Suppressor macrophage treated with lipopolysaccharide for 1 hour (primary cell): ENCODE results near the gene ZNF492.
"Not testable (repeated sequence)": the region's sequence is repeated elsewhere in the genome, so short reads cannot be mapped to it uniquely, and the experiment has no call there.

Experiments
- DNase-seq, 3 donors: peaks; one replicate each; pipeline ENCODE4 v3.0.0-alpha.2; 2020 to 2022

The ZNF492 gene

DNA sequence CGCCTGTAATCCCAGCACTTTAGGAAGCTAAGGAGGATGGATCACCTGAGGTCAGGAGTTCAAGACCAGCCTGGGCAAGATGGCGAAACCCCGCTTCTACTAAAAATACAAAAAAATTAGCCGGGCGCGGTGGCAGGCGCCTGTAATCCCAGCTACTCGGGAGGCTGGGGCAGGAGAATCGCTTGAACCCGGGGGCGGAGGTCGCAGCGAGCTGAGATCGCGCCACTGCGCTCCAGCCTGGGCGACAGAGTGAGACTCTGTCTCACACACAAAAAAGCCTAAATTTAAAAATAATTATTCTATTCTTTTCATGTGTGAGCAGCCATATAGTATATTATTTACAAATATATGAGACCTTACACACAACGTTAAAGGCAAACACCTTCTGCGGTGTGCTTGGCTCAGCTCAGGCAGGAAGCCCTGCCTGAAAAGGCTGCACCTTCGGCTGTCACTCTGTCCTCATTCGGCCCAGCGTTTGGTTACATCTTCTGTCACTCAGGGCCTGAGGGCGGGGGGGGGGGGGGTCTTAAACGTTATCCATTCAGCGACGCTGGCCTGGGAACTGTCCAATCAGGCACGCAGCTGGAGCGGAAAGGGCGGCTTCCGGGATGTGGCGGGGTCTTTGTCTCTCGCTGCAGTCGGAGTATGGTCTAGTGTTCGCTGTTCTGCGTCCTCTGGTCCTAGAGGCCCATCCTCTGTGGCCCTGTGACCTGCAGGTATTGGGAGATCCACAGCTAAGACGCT, at the start of gene ZNF492:
TSS of gene ZNF492 (plus strand) at position 619 of the 744 bp plus-strand sequence. CDS start 19,076 bp downstream, outside the sequence.
- DNase-seq = peak; percentile 72 to 82 (median 76)

DNA sequence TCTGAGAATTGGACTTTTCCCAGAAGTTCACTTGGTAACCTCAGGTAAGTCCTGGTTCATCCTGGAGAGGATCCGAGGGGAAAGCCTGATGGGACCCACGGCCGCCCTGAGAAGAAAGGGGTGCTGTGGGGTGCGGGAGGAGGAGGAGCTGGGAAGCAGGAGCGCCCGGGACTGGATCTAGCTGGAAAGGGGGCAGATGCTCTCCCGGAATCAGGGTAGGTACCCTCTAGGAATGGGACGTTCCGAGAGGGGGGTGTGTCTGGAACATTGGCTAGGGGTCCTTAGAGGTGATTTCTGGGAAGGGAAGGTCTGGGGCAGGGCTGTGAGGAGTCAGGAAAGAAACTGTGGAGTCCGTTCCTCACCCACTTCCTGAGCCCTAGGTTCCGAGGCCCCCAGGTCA, 38.7 kb upstream of the ZNF492 start:
- no peak for DNase-seq

GRCh38 chr19:22595918-22596341, 38.2 kb upstream of the ZNF492 start:
- no peak for DNase-seq

GRCh38 chr19:22600690-22601648, 33.2 kb upstream of the ZNF492 start:
- DNase-seq = no peak

GRCh38 chr19:22601906-22602630, 32.1 kb upstream of the ZNF492 start:
- no peak for DNase-seq

GRCh38 chr19:22602631-22603272, 31.4 kb upstream of the ZNF492 start:
- no peak for DNase-seq

DNA sequence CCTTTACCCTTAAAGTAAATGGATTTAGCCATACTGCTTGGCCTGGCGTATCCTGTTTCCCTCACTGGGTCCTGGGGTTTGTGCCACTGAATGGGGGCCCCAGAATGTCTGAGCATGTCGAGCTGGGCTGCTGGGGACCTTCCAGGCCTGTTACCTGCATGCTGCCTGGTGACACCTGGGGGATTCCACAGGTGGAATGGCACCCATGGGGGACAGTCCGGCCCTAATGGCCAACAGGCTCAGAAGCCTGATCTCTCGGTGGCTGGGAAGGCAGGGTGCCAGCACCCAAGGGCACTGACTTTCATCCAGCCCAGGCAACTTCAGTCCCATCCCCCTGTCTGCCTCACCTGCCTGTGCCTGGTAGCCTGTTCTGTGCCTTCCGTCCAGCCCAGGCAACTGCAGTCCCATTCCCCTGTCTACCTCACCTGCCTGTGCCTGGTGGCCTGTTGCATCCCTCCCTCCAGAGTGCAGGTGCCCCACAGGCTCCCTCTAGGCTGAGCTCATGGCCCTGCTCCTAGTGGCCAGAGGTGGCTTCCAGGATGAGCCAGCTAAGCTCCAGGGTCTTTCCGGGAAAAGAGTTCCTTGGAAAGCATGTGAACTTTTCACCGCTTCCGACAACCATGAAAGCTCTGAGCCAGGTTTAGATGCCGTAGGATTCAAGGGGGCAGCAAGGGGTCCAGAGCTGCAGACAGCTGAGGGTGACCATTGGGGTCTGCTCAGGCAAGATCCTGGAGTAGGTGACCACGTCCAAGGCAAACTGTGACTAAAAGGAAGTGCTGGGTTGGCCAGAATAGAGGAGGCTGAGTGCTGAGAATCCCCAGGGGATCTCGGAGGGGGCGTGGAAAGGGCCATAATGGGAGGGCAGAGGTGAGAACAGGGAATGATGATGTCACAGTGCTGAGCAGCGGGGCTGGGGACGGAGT, 30.3 kb upstream of the ZNF492 start:
- DNase-seq = no peak

DNA sequence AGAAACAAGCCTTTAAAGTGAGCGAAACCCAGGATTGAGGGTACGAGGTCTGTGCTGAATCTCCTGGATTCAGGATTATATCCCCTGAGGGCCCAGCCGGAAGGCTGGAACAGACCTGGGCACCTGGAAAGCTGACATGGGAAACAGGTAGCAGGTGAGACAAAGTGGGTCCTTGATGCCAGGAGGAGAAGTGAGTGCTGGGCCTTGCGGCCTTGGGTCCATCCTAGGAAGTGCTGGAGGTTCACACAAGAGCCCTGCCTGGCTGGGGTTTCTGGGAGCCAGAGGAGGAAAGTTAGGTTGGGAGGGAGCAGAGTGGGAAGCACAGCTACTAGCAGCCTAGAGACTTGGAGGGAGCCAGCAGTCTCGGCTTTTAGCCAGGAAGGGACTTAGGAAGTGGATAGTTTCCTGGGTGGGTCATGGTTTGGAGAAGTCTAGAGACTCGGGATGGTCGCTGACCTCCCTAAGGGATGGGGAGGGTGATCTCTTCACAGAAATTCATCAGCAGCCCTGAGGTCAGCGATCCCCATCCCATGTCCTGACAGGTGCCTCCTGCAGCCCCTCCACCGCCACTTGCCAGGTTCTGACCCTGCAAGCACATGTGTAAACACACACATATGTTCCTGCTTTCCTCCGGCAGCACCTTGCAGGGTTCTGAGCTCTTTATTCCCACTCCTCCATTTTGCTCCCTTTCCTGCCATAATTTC, 29.4 kb upstream of the ZNF492 start:
- no peak for DNase-seq

- no peak for DNase-seq
Measured at GRCh38 chr19:22605275-22606211, 28.6 kb upstream of the ZNF492 start.

DNA sequence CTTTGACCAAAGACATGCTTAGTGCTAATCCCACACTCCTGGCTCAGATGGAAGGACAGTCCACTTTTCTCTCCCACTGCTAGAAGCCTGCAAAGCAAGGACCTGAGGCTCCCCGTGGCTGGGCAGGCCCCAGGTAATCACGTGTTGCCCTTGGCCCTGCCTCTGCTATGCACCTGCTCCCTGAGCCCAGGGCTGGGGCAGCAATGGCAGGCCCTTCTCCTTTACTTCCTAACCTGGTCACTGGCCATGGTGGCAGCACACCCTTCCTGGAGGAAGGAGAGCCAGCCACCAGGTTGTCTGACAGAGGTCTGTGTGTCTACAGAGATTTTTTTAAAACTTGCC, 27.9 kb upstream of the ZNF492 start:
- DNase-seq = no peak

DNA sequence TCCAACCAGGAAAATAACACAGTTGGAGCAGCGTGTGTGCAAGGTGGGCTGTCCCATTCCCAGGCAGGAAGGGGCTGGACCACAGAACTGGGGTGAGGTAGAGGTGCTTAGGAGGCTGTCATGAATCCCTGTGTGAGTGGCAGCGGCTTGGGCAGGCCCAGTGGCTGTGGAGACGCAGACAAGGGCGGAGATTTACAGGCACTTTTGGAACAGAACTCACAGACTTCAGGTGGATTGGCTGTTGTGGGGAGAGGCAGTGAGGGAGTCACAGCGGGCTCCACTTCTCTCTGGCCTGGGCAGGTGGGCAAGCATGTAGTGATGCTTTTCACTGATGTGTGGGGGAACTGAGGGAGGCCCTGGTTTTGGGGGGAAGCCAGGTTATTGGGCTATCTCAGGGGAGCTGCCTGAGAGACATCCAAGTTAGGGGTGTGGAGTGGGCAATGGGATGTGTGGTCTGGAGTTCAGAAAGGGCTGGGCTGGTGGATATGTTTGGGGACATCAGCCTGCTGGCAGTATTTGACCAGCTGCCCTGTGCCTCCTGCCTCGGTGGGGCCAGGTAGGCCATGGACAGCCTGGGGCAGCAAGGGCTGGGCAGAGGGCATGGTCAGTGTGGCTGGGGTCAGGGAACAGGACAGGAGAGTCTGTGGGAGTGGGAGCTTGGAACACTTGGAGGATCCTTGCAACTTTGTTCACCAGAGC, 27.0 kb upstream of the ZNF492 start:
- no peak for DNase-seq

DNA sequence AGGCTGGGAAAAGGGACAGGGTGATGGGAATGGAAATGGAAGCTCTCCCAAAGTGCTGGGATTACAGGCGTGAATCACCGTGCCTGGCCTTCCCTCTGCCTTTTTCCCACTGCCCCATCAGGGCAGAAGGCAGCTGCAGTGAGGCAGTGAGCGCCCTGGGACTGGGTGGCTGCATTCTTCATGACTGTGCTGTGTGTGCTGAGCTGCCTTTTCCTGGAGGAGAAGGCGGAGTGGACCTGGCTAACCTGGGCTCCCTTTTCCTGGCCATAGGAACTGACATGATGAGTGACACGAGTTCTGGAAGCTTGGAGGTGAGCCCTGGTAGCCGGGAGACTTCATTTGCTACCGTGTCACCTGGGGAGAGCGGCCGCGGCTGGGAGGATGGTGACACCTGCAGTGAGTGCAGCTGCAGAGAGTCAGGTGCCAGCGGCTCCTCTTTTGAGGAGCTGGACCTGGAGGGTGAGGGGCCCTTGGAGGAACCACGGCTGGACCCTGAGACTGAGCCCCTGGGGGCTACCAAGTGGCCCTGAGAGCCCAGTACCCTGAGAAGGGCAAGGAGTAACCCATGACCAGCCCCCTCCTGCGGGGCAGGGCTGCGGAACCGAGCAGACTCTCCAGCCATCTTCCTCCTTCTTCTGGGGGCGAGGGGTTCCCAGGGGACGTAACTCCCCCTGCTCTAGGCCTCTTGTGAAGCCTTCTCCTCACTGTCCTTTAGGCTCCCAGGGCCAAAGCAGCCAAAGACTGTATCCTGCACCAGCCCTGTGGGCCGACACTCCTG, 26.3 kb upstream of the ZNF492 start:
- DNase-seq = no peak

GRCh38 chr19:22608441-22608840, 25.7 kb upstream of the ZNF492 start:
- no peak for DNase-seq

DNA sequence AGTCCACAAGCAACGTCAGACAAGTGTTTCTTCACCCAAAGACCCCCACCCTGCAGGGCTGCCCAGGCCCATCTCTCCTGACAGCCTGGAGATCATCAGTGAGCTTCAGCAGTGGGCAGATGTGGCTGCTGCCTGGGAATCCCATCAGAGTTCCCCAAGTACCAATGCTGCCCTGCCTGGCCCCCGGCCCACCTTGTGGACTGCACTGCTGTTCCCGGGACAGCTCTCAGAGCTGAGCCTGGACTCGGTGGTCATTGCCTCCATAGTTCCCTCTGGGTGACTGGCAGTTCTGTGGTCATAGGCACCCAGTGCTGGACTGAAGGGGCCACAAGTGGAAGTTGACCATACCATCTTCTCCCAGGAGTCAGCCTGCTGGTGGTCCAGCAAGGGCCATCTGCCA, 24.5 kb upstream of the ZNF492 start:
- DNase-seq = no peak

DNA sequence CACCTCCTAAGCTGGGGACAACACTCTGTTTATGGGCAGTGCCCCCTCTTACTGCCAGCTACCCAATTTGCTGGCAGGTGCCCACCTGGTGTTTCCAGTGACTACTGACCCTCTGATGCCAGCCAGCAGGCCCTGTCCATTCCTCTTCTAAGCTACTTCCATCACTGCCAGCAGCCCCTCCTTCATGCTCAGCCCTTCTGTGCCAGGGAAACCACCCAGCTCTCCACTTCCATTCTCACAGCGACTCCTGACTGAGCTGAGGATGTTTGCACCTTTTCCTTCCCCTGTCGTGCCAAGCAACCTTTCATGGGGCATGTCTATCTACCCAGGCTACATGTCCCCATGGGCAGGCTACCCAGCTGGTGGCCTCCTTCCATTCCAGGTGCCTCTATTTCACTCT, 24.0 kb upstream of the ZNF492 start:
- no peak for DNase-seq

DNA sequence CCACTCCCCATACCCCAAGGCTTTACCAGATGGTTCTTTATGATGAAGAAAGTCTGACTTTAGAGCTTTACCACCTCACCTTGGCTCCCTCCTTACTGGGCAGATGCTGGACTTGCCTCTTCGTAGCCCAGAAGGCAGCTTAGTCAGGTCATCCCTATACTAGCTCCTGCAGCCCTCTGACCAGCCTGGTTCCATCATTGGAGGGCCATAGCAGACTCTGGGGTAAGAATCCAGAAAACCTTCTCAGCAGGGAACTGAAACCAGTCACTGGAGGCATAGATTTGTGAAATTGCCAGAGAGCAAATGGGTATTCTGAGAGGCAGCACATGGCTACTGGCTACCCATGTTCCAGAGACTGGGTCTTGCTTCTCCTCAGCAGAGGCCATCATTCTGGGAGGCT, 21.8 kb upstream of the ZNF492 start:
- DNase-seq = no peak

GRCh38 chr19:22616659-22617058, 17.5 kb upstream of the ZNF492 start:
- no peak for DNase-seq

- not testable (repeated sequence) for DNase-seq
Measured at GRCh38 chr19:22617181-22617580, 16.9 kb upstream of the ZNF492 start.
